CD14-positive monocyte (primary cell): ENCODE results near the gene CCN2. TPM values are rescaled to one million over a fixed set of nuclear protein-coding genes. Genes with fewer than 3 reads are reported as not detected.

Experiments
- DNase-seq, 3 donors: peaks; one replicate each; pipeline ENCODE4 v3.0.0-alpha.2; 2011 to 2022
- H2AFZ ChIP-seq: 2 replicates; pipeline ENCODE4 v1.6.0; 2012; ENCODE audit warnings: mild to moderate bottlenecking, low read depth, low read length, inconsistent platforms; ENCODE audit not compliant: insufficient read depth, poor library complexity, severe bottlenecking
- H3K27ac ChIP-seq, 2 donors: 1 replicate in 1 of 2; 2 replicates in 1 of 2; pipeline ENCODE4 v1.5.1; 2012 to 2013; ENCODE audit warnings: low read length in 2 of 2, control low read depth in 1 of 2, inconsistent platforms in 1 of 2, low read depth in 1 of 2, mild to moderate bottlenecking in 1 of 2
- H3K27me3 ChIP-seq, 2 donors: one replicate each; pipeline versions ENCODE4 v1.6.0 to v1.6.1; 2011 to 2013; ENCODE audit warnings: low read length in 2 of 2; ENCODE audit not compliant: control insufficient read depth in 2 of 2, insufficient read depth in 2 of 2
- H3K36me3 ChIP-seq, 2 donors: replicated peaks in 1 of 2; 1 replicate in 1 of 2; 2 replicates in 1 of 2; pipeline versions ENCODE4 v1.5.1 to v1.6.1; 2012 to 2013; ENCODE audit warnings: low read length in 2 of 2, control low read depth in 1 of 2, inconsistent platforms in 1 of 2, mild to moderate bottlenecking in 1 of 2; ENCODE audit not compliant: insufficient read depth in 2 of 2, control insufficient read depth in 1 of 2
- H3K4me1 ChIP-seq, 2 donors: 1 replicate in 1 of 2; 2 replicates in 1 of 2; pipeline versions ENCODE4 v1.5.1 to v1.6.1; 2012 to 2013; ENCODE audit warnings: low read length in 2 of 2, control low read depth in 1 of 2, inconsistent platforms in 1 of 2, mild to moderate bottlenecking in 1 of 2, moderate library complexity in 1 of 2; ENCODE audit not compliant: insufficient read depth in 2 of 2, control insufficient read depth in 1 of 2
- H3K4me2 ChIP-seq: replicated peaks from 2 replicates; pipeline ENCODE3; 2012; ENCODE audit warnings: low read length, moderate library complexity, mild to moderate bottlenecking; ENCODE audit not compliant: poor library complexity, severe bottlenecking; ENCODE audit errors: extremely low read depth
- H3K4me3 ChIP-seq, 3 experiments: fragments of 200-600 bp in 1 of 3; sonication (generic) in 1 of 3; replicated peaks in 1 of 3; 1 replicate in 2 of 3; 2 replicates in 1 of 3; pipeline ENCODE4 v1.5.1; 2011 to 2013; ENCODE audit warnings: low read length in 3 of 3, mild to moderate bottlenecking in 3 of 3, control low read depth in 2 of 3, low read depth in 2 of 3, inconsistent platforms in 1 of 3, moderate library complexity in 1 of 3
- H3K79me2 ChIP-seq: 2 replicates; pipeline ENCODE4 v1.6.0; 2012; ENCODE audit warnings: mild to moderate bottlenecking, control low read depth, inconsistent platforms, low read length, moderate library complexity; ENCODE audit not compliant: insufficient read depth
- H3K9ac ChIP-seq: 2 replicates; pipeline ENCODE4 v1.6.0; 2017; ENCODE audit warnings: low read length, mild to moderate bottlenecking; ENCODE audit not compliant: insufficient read depth, poor library complexity, severe bottlenecking
- H3K9me3 ChIP-seq, 2 donors: replicated peaks in 1 of 2; 1 replicate in 1 of 2; 2 replicates in 1 of 2; pipeline versions ENCODE4 v1.5.1 to v1.6.1; 2012 to 2013; ENCODE audit warnings: low read length in 2 of 2, control low read depth in 1 of 2; ENCODE audit not compliant: control insufficient read depth in 1 of 2, insufficient read depth in 1 of 2
- H4K20me1 ChIP-seq: 2 replicates; pipeline ENCODE4 v1.6.0; 2012; ENCODE audit warnings: mild to moderate bottlenecking, low read length, control low read depth, moderate library complexity; ENCODE audit not compliant: insufficient read depth
- H3K27ac Mint-ChIP-seq, 7 donors: one replicate each; pipeline ENCODE4 v1.8.0; 2020; ENCODE audit warnings: mild to moderate bottlenecking in 7 of 7, mixed read lengths in 7 of 7, moderate library complexity in 6 of 7, inconsistent platforms in 2 of 7
- H3K27me3 Mint-ChIP-seq, 3 donors: one replicate each; pipeline ENCODE4 v1.8.0; 2021 to 2022; ENCODE audit warnings: low read depth in 3 of 3, mild to moderate bottlenecking in 3 of 3, mixed read lengths in 3 of 3, moderate library complexity in 3 of 3, inconsistent platforms in 1 of 3
- H3K36me3 Mint-ChIP-seq, 2 donors: one replicate each; pipeline ENCODE4 v1.8.0; 2020; ENCODE audit warnings: mixed read lengths in 2 of 2, inconsistent platforms in 1 of 2, mild to moderate bottlenecking in 1 of 2
- H3K4me1 Mint-ChIP-seq: one replicate; pipeline ENCODE4 v1.8.0; 2020; ENCODE audit warnings: mild to moderate bottlenecking, mixed read lengths
- H3K4me3 Mint-ChIP-seq, 2 donors: one replicate each; pipeline ENCODE4 v1.8.0; 2020; ENCODE audit warnings: mild to moderate bottlenecking in 2 of 2, mixed read lengths in 2 of 2, moderate library complexity in 1 of 2
- H3K9me3 Mint-ChIP-seq, 7 donors: one replicate each; pipeline ENCODE4 v1.8.0; 2020 to 2022; ENCODE audit warnings: mixed read lengths in 7 of 7, mild to moderate bottlenecking in 6 of 7, moderate library complexity in 6 of 7, inconsistent platforms in 2 of 7
- WGBS: methylation state at CpG from one replicate; pipeline ENCODE4 v1.1.5; 2013; ENCODE audit warnings: missing lambda C conversion rate; ENCODE audit not compliant: insufficient coverage; 5-methylcytosine and 5-hydroxymethylcytosine counted together
- intact Hi-C, 2 donors: fragments of 100-400 bp; cut with micrococcal nuclease; formaldehyde crosslinking; loops; one replicate each; pipeline versions ENCODE4 v1.15.0 to v1.15.1; 2023
- polyA plus RNA-seq, 3 donors: library from polyadenylated mRNA; depleted of rRNA in 1 of 3; unstranded in 2 of 3; stranded (reverse) in 1 of 3; fragments of 300-500 nt in 2 of 3; fragments of >200 nt in 1 of 3; fragmentation: Illumina TruSeq in 2 of 3; gene quantifications; 1 replicate in 2 of 3; 2 replicates in 1 of 3; pipeline ENCODE4 v1.2.3, GENCODE V29; 2012 to 2021
- TF ChIP-seq, protein P1 (sequence below): fragments of 200-600 bp; IDR thresholded peaks from one replicate; pipeline ENCODE4 v1.8.0; 2022; ENCODE audit warnings: antibody characterized with exemption, mild to moderate bottlenecking

Gene CCN2
- polyA plus RNA-seq, 3 donors: not detected

DNA sequence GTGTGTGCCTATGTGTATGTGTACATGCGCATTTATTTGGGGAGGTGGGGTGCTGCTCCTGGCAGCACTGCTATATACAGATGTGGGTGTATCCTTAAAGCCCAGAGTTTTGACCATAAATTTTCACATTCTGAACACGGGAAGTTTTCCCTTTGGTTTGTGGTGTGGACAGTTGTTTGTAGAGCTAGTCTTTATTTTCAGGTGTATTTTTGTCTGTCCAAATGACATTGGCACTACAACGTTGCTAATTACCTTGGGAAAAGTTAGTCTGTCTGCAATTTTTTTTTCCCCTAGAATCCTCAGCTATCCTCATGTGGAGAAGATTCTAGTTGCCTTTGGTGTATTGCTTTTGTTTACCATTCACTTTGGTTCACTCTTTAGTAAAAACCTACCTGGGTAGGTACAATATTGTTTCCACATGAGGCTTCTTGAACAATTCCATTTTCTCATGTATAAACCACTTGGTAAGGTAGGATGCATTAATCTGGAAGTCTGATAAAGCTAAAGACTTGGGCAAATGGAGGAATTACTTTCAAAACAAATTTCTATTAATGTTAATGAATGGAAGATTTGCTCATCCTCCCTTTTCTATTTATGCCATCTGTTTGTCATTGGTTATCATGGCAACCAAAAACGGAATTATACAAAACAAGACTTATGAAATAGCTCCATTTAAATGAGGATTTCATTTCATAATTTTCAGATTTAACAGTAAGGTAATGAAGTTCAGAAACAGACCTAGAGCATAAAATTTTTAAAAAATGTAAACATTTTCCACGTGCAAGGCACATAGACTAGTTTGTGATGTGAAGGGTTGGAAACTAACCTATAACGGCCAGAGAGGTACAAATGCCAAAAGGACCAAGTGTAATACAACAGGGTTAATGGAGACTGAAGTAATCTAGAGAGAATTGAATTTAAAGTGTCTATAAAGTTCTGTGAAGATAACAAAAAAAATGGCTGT lies 3.9 kb downstream of the CCN2 start:
- Histone ChIP-seq H4K20me1 (no peaks in the 10 kb centered on the region), H3K27ac (no peak overlapping the region), H2AFZ (no peak overlapping the region), H3K4me3 (no peak overlapping the region), H3K79me2 (no peaks in the 10 kb centered on the region), H3K36me3 (no peaks in the 10 kb centered on the region), H3K27me3 (peaks cover 42 to 52% of the 10 kb centered on the region in 2 donors), H3K4me2 (no peak overlapping the region), H3K9me3 (peaks cover 0 to 12% of the 10 kb centered on the region in 2 donors), H3K9ac (no peak overlapping the region), H3K4me1 (no peaks in the 10 kb centered on the region)
- H3K36me3 Mint-ChIP-seq: peaks cover 0 to 3% of the 10 kb centered on the region in 2 donors
- H3K4me3 Mint-ChIP-seq: no peak overlapping the region
- H3K27me3 Mint-ChIP-seq: peaks cover 42 to 51% (median 43%) of the 10 kb centered on the region in 3 donors
- DNase-seq: no peak
- H3K9me3 Mint-ChIP-seq: peaks cover 0 to 13% (median 0%) of the 10 kb centered on the region in 7 donors
- 65% methylated on average over 2 of the region's 6 CpGs for WGBS
- intact Hi-C loops: no loop called here
- no peak overlapping the region for H3K27ac Mint-ChIP-seq
- TF ChIP-seq, protein P1, sequence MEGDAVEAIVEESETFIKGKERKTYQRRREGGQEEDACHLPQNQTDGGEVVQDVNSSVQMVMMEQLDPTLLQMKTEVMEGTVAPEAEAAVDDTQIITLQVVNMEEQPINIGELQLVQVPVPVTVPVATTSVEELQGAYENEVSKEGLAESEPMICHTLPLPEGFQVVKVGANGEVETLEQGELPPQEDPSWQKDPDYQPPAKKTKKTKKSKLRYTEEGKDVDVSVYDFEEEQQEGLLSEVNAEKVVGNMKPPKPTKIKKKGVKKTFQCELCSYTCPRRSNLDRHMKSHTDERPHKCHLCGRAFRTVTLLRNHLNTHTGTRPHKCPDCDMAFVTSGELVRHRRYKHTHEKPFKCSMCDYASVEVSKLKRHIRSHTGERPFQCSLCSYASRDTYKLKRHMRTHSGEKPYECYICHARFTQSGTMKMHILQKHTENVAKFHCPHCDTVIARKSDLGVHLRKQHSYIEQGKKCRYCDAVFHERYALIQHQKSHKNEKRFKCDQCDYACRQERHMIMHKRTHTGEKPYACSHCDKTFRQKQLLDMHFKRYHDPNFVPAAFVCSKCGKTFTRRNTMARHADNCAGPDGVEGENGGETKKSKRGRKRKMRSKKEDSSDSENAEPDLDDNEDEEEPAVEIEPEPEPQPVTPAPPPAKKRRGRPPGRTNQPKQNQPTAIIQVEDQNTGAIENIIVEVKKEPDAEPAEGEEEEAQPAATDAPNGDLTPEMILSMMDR: no peak
- peaks cover 6% of the 10 kb centered on the region for H3K4me1 Mint-ChIP-seq

DNA sequence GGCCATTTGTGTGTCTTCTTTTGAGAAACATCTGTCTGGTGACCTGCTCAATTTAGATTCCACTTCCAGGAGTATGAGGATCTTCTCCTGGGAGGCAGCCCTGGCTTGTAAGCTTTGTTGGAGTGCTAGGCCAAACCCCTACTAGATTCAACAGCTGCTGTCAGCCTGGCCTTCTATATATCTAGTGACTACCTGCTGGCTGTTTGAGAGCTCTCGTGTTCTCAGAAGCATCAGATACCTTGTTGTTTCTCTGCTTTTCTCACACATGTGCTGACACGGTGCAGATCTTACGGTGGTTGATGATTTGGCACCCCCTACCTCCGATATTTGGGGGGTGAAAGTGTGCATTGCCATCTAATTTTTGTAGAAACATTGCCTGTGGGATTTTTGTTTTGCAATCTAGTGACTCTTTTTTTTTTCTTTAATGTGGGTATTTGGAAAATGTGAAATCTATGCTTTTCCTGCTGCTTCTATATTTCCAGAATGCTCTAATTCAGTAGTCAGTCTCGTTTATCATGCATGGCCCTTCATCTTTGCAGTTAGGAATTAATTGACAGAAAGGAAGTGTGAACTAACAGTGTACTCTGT lies 4.7 kb downstream of the CCN2 start:
- peaks cover 34 to 44% of the 10 kb centered on the region in 2 donors for H3K27me3 ChIP-seq
- H4K20me1 ChIP-seq: no peaks in the 10 kb centered on the region
- no peaks in the 10 kb centered on the region for H3K4me1 ChIP-seq
- no peak overlapping the region for H3K4me3 ChIP-seq
- H3K9me3 ChIP-seq: peaks cover 0 to 12% of the 10 kb centered on the region in 2 donors
- H3K79me2 ChIP-seq: no peaks in the 10 kb centered on the region
- intact Hi-C loops: no loop called here
- no peak overlapping the region for H3K4me3 Mint-ChIP-seq
- peaks cover 0 to 3% of the 10 kb centered on the region in 2 donors for H3K36me3 Mint-ChIP-seq
- WGBS: 100% methylated on average over 2 of the region's 5 CpGs
- H3K9me3 Mint-ChIP-seq: peaks cover 0 to 9% (median 0%) of the 10 kb centered on the region in 7 donors
- no peak overlapping the region for H3K9ac ChIP-seq
- H3K27me3 Mint-ChIP-seq: peaks cover 35 to 43% (median 36%) of the 10 kb centered on the region in 3 donors
- H3K4me1 Mint-ChIP-seq: peaks cover 6% of the 10 kb centered on the region
- H3K4me2 ChIP-seq: no peak overlapping the region
- no peaks in the 10 kb centered on the region for H3K36me3 ChIP-seq
- TF ChIP-seq, protein P1: no peak
- H3K27ac Mint-ChIP-seq: no peak overlapping the region
- no peak overlapping the region for H3K27ac ChIP-seq
- no peak overlapping the region for H2AFZ ChIP-seq
- no peak for DNase-seq
